GM18502 (cell line): ENCODE measurements around the gene MUC3A.

Source experiments
- ATAC-seq: cut with Tn5 transposase; IDR thresholded peaks from one replicate; pipeline ENCODE4 v1.9.1; 2021; ENCODE audit warnings: mild to moderate bottlenecking; ENCODE audit not compliant: unreplicated experiment, poor library complexity

The MUC3A gene

DNA sequence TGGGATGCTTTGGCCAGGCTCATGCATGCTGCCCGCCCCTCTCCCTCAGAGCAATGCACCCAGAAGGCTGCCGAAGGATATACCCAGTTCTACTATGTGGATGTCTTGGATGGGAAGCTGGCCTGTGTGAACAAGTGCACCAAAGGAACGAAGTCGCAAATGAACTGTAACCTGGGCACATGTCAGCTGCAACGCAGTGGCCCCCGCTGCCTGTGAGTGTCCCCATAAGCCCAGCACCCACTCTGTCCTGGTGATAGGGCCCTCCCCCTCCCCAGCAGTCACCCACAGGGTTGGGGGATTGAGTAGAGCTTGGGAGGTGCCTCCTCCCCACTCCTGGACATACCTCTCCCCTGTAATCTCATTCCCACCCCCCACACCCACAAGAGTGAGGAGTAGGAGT is 63.6 kb downstream of the MUC3A start:
- ATAC-seq = no peak

DNA sequence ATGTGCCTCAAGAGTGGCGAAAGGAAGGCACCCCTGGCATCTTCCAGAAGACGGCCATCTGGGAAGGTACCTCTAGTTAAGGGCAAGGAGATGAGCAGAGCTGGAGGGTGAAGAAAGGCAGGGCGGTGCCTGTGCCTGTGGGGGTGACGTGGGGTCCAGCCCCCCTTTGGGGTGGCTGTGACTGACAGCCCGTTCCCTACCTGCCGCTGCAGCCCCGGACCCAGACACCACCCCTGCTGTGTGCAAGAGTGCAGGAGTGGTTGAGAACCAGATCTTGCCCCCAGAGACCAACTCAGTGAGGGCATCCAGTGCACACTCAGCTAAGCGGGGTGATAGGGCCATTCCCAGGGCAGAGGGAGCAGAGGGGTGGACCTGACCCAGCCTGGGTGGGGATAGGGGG is 66.3 kb downstream of the MUC3A start:
- ATAC-seq = no peak

DNA sequence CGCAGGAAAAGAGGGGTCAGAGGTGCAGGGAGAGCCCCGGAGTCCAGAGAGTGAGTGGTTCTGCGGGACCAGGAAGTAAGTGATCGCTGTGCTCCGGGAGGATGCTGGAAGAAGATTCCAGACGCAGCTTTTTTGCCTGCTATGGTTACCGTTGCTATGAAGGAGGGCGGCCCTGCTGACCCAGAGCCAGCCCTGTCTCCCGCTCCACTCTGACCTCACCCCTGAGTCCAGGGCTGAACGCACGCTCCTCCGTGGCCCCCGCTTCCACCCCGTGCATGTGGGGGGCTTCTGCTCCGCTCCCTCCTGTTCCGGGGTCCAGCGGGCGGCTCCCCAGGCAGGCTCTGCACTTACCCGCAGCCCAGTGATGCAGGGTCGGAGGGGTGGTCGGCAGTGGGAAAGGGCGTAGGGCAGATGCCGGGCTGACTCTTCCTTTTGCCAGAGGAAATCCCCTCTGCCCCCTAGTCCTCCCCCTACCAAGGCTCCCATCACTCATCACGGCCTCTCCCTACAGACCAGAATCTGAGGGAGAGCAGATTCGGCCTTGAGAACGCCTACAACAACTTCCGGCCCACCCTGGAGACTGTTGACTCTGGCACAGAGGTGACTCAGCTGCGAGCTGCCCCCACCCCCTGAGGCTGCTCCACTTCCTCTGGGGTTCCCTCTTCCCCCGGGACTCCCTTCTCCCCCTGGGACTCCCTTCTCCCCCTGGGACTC is 67.9 kb downstream of the MUC3A start:
- ATAC-seq = peak; percentile 90
